Measurements from ENCODE around the gene SCLY. TPM values are rescaled to one million over a fixed set of nuclear protein-coding genes. Genes with fewer than 3 reads are reported as not detected.

The SCLY gene
- total and polyA plus RNA-seq, 2 of the 13 experiments (the other 11 are each of a cell fraction or from before 2014, with no cell fraction given) = 27.9 to 38.6 TPM

GRCh38 chr2:238136820-238137537 lies 76.2 kb downstream of the SCLY start (continued):
- TF ChIP-seq, protein P1, sequence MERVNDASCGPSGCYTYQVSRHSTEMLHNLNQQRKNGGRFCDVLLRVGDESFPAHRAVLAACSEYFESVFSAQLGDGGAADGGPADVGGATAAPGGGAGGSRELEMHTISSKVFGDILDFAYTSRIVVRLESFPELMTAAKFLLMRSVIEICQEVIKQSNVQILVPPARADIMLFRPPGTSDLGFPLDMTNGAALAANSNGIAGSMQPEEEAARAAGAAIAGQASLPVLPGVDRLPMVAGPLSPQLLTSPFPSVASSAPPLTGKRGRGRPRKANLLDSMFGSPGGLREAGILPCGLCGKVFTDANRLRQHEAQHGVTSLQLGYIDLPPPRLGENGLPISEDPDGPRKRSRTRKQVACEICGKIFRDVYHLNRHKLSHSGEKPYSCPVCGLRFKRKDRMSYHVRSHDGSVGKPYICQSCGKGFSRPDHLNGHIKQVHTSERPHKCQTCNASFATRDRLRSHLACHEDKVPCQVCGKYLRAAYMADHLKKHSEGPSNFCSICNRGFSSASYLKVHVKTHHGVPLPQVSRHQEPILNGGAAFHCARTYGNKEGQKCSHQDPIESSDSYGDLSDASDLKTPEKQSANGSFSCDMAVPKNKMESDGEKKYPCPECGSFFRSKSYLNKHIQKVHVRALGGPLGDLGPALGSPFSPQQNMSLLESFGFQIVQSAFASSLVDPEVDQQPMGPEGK (CRISPR knock-in tag; IDR thresholded peaks at IDR 0.05) = no peak
- TF ChIP-seq, protein P2, sequence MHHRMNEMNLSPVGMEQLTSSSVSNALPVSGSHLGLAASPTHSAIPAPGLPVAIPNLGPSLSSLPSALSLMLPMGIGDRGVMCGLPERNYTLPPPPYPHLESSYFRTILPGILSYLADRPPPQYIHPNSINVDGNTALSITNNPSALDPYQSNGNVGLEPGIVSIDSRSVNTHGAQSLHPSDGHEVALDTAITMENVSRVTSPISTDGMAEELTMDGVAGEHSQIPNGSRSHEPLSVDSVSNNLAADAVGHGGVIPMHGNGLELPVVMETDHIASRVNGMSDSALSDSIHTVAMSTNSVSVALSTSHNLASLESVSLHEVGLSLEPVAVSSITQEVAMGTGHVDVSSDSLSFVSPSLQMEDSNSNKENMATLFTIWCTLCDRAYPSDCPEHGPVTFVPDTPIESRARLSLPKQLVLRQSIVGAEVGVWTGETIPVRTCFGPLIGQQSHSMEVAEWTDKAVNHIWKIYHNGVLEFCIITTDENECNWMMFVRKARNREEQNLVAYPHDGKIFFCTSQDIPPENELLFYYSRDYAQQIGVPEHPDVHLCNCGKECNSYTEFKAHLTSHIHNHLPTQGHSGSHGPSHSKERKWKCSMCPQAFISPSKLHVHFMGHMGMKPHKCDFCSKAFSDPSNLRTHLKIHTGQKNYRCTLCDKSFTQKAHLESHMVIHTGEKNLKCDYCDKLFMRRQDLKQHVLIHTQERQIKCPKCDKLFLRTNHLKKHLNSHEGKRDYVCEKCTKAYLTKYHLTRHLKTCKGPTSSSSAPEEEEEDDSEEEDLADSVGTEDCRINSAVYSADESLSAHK (CRISPR knock-in tag; IDR thresholded peaks at IDR 0.05; ENCODE audit: borderline replicate concordance) = no peak
- TF ChIP-seq FOXM1 (CRISPR knock-in tag; IDR thresholded peaks at IDR 0.05) (no peak), SYNCRIP (IDR thresholded peaks at IDR 0.05; ENCODE audit: insufficient read depth, low read depth, low read length) (no peak), ZNF101 (CRISPR knock-in tag; IDR thresholded peaks at IDR 0.05; ENCODE audit: borderline replicate concordance, low read depth) (no peak), SRSF1 (optimal IDR thresholded peaks at IDR 0.05; ENCODE audit: low read depth, low read length) (no peak), ISL2 (CRISPR knock-in tag; IDR thresholded peaks at IDR 0.05) (no peak), HNF4A (CRISPR knock-in tag; IDR thresholded peaks at IDR 0.05) (no peak), ZNF232 (CRISPR knock-in tag; IDR thresholded peaks at IDR 0.05; ENCODE audit: borderline replicate concordance) (no peak), ZSCAN22 (CRISPR knock-in tag; IDR thresholded peaks at IDR 0.05) (no peak), TCF12 (IDR thresholded peaks at IDR 0.05) (no peak), TCF12 (CRISPR knock-in tag; IDR thresholded peaks at IDR 0.05) (no peak), TRAFD1 (CRISPR knock-in tag; IDR thresholded peaks at IDR 0.05; ENCODE audit: borderline replicate concordance) (no peak), HMG20B (CRISPR knock-in tag; conservative IDR thresholded peaks at IDR 0.05) (no peak), SMARCE1 (IDR thresholded peaks at IDR 0.05; ENCODE audit: borderline replicate concordance) (no peak), FOSL1 (CRISPR knock-in tag; IDR thresholded peaks at IDR 0.05; ENCODE audit: borderline replicate concordance) (no peak), U2AF1 (optimal IDR thresholded peaks at IDR 0.05; ENCODE audit: low read depth, low read length) (no peak), TGIF2 (CRISPR knock-in tag; IDR thresholded peaks at IDR 0.05) (no peak)
- TF ChIP-seq, protein P3, sequence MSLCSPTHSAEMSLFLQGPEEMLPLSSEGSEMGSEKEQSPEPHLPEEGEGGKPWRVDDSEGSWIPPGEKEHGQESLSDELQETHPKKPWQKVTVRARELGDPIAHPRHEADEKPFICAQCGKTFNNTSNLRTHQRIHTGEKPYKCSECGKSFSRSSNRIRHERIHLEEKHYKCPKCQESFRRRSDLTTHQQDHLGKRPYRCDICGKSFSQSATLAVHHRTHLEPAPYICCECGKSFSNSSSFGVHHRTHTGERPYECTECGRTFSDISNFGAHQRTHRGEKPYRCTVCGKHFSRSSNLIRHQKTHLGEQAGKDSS (CRISPR knock-in tag; IDR thresholded peaks at IDR 0.05; ENCODE audit: borderline replicate concordance, low read depth) = no peak
- TF ChIP-seq, protein P4, sequence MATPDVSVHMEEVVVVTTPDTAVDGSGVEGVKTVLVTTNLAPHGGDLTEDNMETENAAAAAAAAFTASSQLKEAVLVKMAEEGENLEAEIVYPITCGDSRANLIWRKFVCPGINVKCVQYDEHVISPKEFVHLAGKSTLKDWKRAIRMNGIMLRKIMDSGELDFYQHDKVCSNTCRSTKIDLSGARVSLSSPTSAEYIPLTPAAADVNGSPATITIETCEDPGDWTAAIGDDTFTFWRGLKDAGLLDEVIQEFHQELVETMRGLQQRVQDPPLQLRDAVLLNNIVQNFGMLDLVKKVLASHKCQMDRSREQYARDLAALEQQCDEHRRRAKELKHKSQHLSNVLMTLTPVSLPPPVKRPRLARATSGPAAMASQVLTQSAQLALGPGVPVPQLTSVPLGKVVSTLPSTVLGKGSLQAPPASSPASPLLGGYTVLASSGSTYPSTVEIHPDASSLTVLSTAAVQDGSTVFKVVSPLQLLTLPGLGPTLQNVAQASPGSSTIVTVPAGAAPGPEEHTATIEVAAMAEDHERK (CRISPR knock-in tag; IDR thresholded peaks at IDR 0.05; ENCODE audit: low read depth) = no peak
